HG02852 (cell line): Measurements from ENCODE around the gene HSPA12A.

Experiments used
- ATAC-seq: cut with Tn5 transposase; IDR thresholded peaks from one replicate; pipeline ENCODE4 v1.9.1; 2021; ENCODE audit warnings: mild to moderate bottlenecking, moderate library complexity; ENCODE audit not compliant: unreplicated experiment

Gene HSPA12A

GRCh38 chr10:116742367-116743265, at the start of gene HSPA12A:
Gene HSPA12A, minus strand, starts transcription at chr10:116742566. Its CDS starts 97 bp downstream, at chr10:116742469.
- peak; percentile 95 for ATAC-seq

GRCh38 chr10:116791241-116791640, 48.9 kb upstream of the HSPA12A start:
- no peak for ATAC-seq

GRCh38 chr10:116787893-116788665, 45.7 kb upstream of the HSPA12A start:
- ATAC-seq = peak; percentile 76

GRCh38 chr10:116787053-116787659, 44.8 kb upstream of the HSPA12A start:
- no peak for ATAC-seq

GRCh38 chr10:116785867-116786266, 43.5 kb upstream of the HSPA12A start:
- no peak for ATAC-seq

- no peak for ATAC-seq
Observed at GRCh38 chr10:116785282-116785681, 42.9 kb upstream of the HSPA12A start.

- no peak for ATAC-seq
Observed at GRCh38 chr10:116784651-116785050, 42.3 kb upstream of the HSPA12A start.

GRCh38 chr10:116784035-116784434, 41.7 kb upstream of the HSPA12A start:
- ATAC-seq = no peak

- no peak for ATAC-seq
Observed at GRCh38 chr10:116783011-116783655, 40.8 kb upstream of the HSPA12A start.

- ATAC-seq = no peak
Observed at GRCh38 chr10:116781370-116781884, 39.1 kb upstream of the HSPA12A start.

- ATAC-seq = no peak
Observed at GRCh38 chr10:116780691-116781205, 38.4 kb upstream of the HSPA12A start.

GRCh38 chr10:116779076-116779687, 36.8 kb upstream of the HSPA12A start:
- ATAC-seq = no peak

- ATAC-seq = no peak
Observed at GRCh38 chr10:116777006-116777405, 34.6 kb upstream of the HSPA12A start.

- no peak for ATAC-seq
Observed at GRCh38 chr10:116775488-116776400, 33.4 kb upstream of the HSPA12A start.

- ATAC-seq = no peak
Observed at GRCh38 chr10:116774728-116775151, 32.4 kb upstream of the HSPA12A start.

- ATAC-seq = no peak
Observed at GRCh38 chr10:116772909-116773705, 30.7 kb upstream of the HSPA12A start.

GRCh38 chr10:116771959-116772585, 29.7 kb upstream of the HSPA12A start:
- no peak for ATAC-seq
